GM19468 (cell line): ENCODE results near the gene CIAO2B.
A peak's percentile ranks its signal among the peaks of the same experiment; 100 is the strongest.
"Not testable (repeated sequence)": the region's sequence is repeated elsewhere in the genome, so short reads cannot be mapped to it uniquely, and the experiment has no call there.

ENCODE experiments used
- ATAC-seq: cut with Tn5 transposase; IDR thresholded peaks from one replicate; pipeline ENCODE4 v1.9.1; 2021; ENCODE audit warnings: mild to moderate bottlenecking, moderate library complexity, moderate number of reproducible peaks; ENCODE audit not compliant: unreplicated experiment; ENCODE audit errors: extremely low read depth

CIAO2B gene

DNA sequence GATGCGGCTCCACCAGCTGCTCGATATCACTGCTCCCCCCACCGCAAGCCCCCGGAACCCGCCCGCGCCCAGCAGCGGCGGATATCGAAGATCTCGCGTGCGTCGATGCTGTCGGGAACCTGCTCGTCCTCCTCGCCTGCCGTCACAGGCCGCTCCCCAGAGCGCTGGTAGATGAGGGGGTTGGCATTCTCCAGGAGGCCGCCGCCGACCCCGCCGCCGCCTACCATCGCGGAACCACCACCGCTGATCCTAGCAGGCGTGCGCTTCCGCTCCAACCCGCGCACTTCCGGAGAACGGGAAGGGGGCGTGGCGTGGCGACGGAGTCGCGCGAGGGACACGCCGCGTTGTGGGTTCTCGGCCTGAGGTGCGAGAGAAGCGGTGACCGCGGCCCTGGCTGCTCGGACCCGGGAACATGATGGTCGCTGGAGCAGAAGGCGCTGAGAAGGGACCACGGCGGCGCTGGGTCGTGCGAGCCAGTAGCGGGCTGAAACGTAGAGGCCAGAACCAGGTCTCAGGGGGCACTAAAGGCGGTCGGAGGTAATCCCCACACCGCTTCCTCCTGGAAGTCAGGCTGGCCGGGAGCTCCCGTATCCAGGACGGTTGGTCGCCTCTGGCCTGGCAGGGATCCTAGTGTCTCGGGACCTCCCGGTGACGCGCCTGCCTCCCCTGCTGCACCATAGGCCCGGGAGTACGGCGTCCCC, at the start of gene CIAO2B:
TSS of gene CIAO2B (minus strand) at position 265 of the 701 bp plus-strand sequence. CDS start at position 227, 38 bp downstream.
- ATAC-seq, result no peak

DNA sequence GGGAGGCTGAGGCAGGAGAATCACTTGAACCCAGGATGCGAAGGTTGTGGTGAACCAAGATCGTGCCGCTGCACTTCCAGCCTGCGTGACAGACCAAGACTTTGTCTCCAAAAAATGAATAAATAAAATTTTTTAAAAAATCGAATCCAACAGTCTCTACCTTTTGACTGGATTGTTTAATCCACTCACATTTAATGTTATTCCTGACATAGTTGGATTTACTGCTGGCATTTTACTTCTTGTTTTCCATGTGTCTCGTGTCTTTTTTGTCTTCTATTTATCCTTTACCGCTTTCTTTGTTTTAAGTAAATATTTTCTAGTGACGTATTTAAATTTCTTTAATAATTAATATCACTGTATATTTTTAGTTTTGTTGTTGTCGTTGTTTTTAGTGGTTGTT, 48.8 kb upstream of the CIAO2B start:
- no peak for ATAC-seq

DNA sequence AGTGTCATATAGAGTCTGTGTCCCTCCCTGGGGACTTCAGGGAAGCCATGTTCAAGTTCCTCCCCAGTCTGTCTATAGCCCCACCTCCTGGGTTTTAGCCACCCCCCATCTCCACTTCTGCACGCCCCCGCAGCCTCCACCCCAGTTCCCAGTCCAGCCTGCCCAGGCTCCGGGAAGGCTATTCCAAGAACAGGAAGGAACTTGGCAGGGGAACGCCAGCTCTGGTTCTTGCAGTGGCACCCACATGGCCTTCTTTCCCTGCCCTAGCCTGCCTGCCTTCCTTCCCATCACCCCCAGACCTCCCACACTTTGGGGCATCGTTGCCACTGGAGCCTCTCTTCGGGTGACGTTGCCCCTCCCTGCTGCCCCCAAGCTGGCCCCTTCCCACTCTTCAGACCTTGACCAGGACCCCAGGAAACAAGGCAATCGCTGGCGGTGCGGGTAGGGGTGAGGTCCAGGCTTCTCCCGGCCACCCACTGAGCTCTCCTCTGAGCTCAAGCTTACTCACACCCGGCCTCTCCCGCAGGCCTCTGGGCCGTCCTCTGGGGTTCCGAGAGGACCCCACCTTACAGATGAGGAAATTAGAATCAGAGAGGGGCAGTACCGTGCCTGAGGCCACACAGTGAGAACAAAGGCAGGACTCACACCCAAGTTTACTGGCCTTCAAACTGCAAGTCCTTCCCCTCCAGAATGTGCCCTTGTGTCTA, 45.0 kb upstream of the CIAO2B start:
- ATAC-seq, result no peak

DNA sequence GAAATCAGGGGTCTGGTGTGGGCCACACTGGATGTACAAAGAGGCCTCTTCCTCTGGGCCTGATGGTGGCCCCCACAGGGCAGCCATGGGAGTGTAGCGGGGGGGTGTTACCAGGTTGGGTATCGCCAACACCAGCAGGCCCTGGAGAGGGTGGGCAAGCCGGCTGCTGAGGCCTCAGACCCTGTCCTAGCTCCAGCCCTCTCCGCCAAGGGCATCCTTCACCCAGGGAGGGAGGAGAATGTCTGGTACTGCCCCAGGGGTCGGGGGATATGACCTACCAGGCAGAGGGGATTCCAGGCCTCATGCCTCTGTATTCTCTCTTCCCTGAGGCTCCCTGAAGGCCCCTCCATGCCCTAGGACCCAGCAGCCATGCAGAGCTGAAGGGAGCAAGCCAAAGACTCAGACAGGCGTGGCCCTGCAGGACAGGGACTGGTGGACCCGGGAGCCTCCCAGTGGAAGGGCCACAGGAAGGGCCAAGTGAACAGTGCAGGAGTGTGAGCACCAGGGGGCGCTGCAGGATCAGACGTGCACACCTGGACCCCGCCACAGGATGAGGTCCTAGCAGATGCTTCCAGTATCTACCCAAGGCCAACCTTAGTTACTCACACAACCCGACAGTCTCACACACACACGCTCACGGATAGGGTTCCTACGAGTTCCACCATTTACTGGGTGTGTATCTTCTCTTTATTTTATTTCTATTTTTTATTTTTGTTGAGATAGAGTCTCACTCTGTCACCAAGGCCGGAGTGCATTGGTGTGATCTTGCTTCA, 43.3 kb upstream of the CIAO2B start:
- ATAC-seq, result no peak

DNA sequence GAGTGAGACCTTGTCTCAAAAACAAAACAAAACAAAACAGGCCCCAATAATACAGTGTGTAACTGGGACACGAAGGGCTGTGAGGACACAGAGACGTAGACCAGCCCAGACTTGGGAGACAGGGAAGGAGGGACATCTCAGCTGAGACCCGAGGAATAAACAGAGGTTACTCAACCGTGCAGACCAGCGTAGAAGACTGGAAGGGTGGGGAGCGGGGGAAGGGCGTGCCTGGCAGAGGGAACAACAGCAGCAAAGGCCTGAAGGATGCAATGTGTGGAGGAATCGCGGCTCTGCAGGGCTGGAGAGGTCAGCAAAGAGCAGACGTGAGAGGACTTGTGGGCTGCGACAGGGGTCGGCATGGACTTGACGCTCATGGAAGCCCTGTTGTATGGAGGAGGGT, 42.5 kb upstream of the CIAO2B start:
- no peak for ATAC-seq

DNA sequence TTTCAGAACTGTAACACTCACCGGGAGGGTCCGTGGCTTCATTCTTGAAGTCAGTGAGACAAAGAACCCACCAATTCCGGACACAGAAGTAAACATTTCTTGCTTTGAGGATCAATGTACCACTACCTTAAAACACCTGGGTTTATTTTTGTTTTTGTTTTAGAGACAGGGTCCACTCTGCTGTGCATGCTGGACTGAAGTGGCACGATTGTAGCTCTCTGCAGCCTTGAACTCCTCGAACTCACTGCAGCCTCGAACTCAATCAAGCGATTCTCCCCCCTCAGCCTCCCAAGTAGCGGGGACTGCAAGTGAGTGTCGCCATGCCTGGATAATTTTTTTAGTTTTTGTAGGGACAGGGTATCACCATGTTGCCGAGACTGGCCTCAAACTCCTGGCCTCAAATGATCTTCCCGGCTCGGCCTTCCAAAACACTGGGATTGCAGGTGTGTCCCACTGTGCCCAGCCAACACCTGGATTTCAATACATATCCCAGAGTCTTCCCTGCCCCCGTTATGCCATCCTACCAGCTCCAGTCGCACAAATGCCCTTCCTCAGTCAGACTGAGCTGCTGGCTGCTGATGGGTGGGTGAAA, 41.2 kb upstream of the CIAO2B start:
- ATAC-seq, result no peak

DNA sequence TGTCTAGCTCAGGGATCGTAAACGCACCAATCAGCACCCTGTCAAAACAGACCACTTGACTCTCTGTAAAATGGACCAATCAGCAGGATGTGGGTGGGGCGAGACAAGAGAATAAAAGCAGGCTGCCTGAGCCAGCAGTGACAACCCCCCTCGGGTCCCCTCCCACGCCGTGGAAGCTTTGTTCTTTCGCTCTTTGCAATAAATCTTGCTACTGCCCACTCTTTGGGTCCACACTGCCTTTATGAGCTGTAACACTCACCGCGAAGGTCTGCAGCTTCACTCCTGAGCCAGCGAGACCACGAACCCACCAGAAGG, 40.7 kb upstream of the CIAO2B start:
- ATAC-seq, result not testable (repeated sequence)

DNA sequence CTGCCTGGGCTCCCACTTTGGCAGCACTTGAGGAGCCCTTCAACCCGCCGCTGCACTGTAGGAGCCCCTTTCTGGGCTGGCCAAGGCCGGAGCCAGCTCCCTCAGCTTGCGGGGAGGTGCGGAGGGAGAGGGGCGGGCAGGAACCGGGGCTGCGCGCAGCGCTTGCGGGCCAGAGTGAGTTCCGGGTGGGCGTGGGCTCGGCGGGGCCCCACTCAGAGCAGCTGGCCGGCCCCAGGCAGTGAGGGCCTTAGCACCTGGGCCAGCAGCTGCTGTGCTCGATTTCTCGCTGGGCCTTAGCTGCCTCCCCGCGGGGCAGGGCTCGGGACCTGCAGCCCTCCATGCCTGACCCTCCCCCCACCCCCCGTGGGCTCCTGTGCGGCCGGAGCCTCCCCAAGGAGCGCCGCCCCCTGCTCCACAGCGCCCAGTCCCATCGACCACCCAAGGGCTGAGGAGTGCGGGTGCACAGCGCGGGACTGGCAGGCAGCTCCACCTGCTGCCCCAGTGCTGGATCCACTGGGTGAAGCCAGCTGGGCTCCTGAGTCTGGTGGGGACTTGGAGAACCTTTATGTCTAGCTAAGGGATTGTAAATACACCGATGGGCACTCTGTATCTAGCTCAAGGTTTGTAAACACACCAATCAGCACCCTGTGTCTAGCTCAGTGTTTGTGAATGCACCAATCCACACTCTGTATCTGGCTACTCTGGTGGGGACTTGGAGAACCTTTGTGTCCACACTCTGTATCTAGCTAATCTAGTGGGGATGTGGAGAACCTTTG, 40.1 kb upstream of the CIAO2B start:
- not testable (repeated sequence) for ATAC-seq

DNA sequence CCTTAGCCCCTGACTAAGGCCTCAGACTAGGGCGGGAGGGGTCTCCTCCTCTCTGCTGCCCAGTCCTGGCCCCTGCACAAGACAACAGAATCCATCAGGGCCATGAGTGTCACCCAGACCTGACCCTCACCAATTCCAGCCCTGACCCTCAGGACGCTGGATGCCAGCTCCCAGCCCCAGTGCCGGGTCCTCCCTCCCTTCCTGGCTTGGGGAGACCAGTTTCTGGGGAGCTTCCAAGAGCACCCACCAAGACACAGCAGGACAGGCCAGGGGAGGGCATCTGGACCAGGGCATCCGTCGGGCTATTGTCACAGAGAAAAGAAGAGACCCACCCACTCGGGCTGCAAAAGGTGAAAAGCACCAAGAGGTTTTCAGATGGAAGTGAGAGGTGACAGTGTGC, 39.5 kb upstream of the CIAO2B start:
- no peak for ATAC-seq

DNA sequence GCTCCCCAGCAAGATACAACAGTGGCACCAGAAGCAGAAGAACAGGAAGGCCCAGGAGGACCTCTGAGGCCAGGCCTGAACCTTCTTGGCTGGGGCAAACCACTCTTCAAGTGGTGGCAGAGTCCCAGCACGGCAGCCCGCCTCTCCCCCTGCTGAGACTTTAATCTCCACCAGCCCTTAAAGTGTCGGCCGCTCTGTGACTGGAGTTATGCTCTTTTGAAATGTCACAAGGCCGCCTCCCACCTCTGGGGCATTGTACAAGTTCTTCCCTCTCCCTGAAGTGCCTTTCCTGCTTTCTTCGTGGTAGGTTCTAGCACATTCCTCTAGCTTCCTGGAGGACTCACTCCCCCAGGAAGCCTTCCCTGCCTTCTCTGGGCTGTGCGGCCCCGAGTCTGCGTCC, 38.8 kb upstream of the CIAO2B start:
- ATAC-seq, result no peak

DNA sequence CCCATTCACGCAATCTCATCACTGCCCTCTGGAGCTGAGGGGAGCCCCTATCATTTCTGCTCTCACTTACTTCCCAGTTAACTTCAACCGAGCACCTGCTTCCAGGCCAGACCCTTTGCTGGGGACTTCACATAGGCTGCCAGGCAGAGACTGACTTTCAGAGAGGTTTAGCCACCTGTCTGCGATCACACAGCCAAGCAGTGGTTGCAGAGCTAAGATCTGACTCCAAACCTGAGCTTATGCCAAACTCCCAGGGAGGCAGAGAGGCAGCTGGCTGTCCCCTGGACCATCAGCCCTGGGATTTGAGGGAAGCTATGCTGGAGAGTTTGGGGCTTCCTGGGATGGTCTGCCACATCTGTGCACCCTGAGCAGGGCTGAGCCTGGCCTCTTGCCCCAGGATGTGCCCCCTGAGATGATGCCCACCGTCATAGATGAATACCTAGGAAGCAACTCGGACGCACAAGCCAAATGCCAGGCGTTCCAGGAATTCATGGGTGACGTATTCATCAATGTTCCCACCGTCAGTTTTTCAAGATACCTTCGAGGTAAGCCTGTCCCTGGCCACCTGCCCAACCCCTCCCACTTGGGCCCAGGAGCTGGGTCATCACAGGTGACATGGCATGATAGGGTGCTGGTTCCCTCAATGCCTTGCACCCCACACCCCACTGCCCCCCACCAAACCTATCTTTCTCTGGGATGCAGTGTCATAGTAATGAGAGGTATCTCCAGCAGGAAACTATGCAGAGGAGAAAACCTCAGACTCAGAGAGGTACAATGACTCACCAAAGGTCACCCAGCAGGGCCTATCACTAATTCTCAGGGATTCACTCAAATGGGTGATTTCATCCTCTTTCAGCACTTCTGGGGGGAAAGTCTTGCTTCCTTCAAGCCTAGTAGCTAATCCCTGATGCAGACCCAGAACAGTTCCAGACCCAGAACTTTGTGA, 36.8 kb upstream of the CIAO2B start:
- ATAC-seq, result no peak

DNA sequence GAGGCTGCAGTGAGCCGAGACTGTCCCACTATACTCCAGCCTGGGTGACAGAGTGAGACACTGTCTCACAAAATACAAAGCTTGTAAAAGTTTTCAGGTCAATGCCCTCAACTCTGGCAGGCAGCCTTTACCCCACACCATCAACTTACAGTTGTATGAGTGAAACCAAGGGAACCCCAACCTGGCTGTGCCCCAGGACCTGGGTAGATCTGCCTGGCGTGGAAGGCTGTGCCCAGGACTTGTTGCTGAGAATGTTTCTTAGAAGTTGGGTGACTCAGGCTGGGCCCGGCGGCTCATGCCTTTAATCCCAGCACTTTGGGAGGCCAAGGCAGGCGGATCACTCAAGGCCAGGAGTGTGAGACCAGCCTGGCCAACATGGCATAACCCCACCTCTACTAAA, 34.6 kb upstream of the CIAO2B start:
- ATAC-seq, result no peak

DNA sequence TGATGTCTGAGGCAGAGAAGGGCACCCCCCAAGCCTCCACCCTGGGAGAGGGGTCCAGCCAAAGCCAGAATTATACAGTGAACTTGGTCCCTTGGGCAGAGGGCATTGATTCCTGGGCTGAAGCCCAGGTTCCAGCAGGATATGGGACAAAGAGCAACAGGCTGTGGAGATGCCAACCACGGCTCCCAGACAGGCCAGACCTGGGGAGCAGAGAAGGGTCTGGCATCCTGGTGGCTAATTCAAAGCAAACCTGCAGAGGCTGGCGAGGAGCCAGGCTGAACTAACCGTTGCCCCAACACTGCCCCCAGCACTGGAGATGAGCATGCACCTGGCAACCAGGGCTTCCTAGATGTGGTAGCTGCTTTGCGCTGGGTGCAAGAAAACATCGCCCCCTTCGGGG, 29.8 kb upstream of the CIAO2B start:
- ATAC-seq, result no peak

DNA sequence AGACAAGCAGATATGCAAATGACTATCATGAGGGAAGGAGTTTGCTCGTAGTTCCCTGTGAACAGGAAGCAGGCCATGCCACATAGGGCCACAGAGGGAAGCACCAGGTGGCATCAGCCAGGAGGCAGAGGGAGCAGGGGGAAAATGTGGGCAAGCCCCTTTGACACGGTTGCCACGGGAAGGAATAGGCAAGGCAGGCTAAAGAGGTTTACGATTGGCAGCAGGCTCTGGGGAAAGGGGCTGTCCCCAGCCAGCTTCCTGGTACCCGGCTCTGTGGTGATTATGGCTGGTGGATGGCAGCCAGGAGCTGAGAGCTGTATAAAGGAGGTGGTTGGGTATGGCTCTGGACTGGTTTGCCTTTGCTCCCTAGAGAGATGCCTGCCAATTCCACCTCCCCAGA, 27.7 kb upstream of the CIAO2B start:
- ATAC-seq, result no peak

DNA sequence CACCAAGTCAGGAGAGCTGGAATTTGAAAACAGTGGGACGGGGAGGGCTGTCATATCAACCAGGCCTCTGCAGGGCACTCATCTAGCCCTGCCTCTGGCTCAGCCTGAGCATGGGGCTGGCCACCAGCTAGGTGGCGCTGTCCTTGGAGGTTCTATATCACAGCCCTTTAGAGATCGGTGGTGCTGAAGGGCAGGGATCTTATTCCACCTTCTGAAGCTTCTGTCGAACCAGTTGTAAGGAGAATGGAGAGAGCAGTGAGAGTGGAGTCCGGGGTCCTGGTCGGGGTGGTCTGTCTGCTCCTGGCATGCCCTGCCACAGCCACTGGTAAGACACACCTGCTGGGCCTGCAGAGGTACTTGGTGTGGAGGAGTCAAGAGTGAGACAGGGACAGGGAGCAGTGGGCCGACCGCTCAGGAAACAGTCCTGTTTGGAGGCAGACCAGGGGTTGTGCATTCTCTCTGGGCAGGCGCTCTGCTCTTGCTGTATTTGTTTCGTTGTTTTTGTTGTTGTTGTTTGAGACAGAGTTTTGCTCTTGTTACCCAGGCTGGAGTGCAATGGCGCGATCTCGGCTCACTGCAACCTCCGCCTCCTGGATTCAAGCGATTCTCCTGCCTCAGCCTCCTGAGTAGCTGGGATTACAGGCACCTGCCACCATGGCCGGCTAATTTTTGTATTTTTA, 27.0 kb upstream of the CIAO2B start, which contains the start of gene CES3:
TSS of gene CES3 (plus strand) at position 202 of the 680 bp plus-strand sequence. CDS start at position 244, 42 bp downstream.
- ATAC-seq, result peak; percentile 76

DNA sequence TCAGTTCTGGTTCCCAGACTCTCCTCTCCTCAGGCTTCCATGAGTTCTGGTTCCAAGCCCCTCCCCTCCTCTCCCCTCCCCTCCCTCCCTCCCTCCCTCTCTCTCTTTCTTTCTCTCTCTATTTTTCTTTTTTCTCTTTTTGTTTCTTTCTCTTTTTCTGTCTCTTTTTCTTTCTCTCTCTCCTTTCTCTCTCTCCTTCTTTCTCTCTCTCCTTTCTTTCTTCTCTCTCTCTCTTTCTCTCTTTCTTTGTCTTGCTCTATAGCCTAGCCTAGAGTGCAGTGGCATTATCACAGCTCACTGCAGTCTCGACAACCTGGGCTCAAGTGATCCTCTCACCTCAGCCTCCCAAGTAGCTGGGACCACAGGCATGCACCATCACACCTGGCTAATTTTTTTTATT, 26.1 kb upstream of the CIAO2B start:
- no peak for ATAC-seq

DNA sequence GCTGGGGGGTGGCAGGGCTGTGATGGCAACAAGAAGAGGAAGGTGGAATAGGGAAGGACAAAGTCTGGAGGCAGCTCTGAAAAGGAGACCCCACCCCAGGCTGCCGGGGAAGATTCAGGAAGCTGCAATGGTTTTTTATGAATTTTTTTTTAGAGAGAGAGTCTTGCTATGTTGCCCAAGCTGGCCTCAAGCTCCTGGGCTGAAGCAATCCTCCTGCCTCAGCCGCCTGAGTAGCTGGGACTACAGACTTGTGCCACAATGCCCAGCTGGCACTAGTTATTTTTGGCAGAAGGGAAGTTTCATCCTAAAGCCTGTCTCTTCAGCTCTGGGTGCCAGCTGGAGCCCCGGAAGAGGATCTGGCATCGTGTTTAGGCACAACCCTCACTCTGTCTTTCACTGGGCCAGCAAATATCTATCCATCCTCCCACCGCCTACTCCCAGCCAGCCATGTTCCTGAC, 25.5 kb upstream of the CIAO2B start:
- no peak for ATAC-seq
